PC-3 (cell line): ENCODE results near the gene BBOX1.

Source experiments
- CTCF ChIP-seq: fragments of 300-600 bp; sonication (generic); conservative IDR thresholded peaks from 2 replicates; pipeline ENCODE4 v1.5.1; 2017; ENCODE audit warnings: antibody characterized with exemption, low read depth, mild to moderate bottlenecking, low read length
- EZH2 ChIP-seq: fragments of 300-600 bp; sonication (generic); IDR thresholded peaks from one replicate; pipeline ENCODE4 v1.6.1; 2017; ENCODE audit warnings: antibody characterized with exemption, mild to moderate bottlenecking, low read length; ENCODE audit not compliant: unreplicated experiment
- EZH2phosphoT487 ChIP-seq: fragments of 300-600 bp; sonication (generic); IDR thresholded peaks from 2 replicates; pipeline ENCODE4 v1.6.1; 2018; ENCODE audit warnings: mild to moderate bottlenecking, antibody characterized with exemption, low read length, borderline replicate concordance

- TF ChIP-seq CTCF (no peak), EZH2 (no peak), EZH2phosphoT487 (no peak)
Measured at GRCh38 chr11:27094120-27094519, 53.5 kb downstream of the BBOX1 start.
